Keratinocyte (primary cell): ENCODE results near the gene DRAM2. TPM values are rescaled to one million over a fixed set of nuclear protein-coding genes. Genes with fewer than 3 reads are reported as not detected.

Source experiments
- DNase-seq: peaks from one replicate; pipeline ENCODE4 v3.0.0-alpha.2; 2011; ENCODE audit warnings: low read depth, missing footprints, low spot score
- FAIRE-seq: peaks from 2 replicates; lab custom pipeline; 2011; peaks lifted over from hg19 to GRCh38; lab: Jason Lieb, UNC
- H2AFZ ChIP-seq: 2 replicates; pipeline ENCODE4 v1.6.0; 2012; ENCODE audit warnings: low read length, control low read depth, inconsistent platforms; ENCODE audit not compliant: control insufficient read depth
- H3K27ac ChIP-seq: 2 replicates; pipeline ENCODE4 v1.5.1; 2011; ENCODE audit warnings: low read length; ENCODE audit not compliant: control insufficient read depth, insufficient read depth
- H3K27me3 ChIP-seq: 3 replicates; pipeline ENCODE4 v1.6.0; 2011; ENCODE audit warnings: low read length; ENCODE audit not compliant: control insufficient read depth, insufficient read depth; ENCODE audit errors: extremely low read depth
- H3K36me3 ChIP-seq, 2 experiments: 2 replicates in 1 of 2; 3 replicates in 1 of 2; pipeline ENCODE4 v1.5.1; 2011; ENCODE audit warnings: low read length in 2 of 2, mild to moderate bottlenecking in 1 of 2; ENCODE audit not compliant: control insufficient read depth in 2 of 2, insufficient read depth in 2 of 2; ENCODE audit errors: extremely low read depth in 1 of 2
- H3K4me1 ChIP-seq: 3 replicates; pipeline ENCODE4 v1.5.1; 2011; ENCODE audit warnings: low read length; ENCODE audit not compliant: control insufficient read depth, insufficient read depth; ENCODE audit errors: extremely low read depth
- H3K4me2 ChIP-seq: 3 replicates; pipeline ENCODE4 v1.6.0; 2011; ENCODE audit warnings: low read depth, low read length; ENCODE audit not compliant: control insufficient read depth, insufficient read depth; ENCODE audit errors: extremely low read depth
- H3K4me3 ChIP-seq, 3 experiments: fragments of 200-600 bp in 1 of 3; sonication (generic) in 1 of 3; 2 replicates in 2 of 3; 3 replicates in 1 of 3; pipeline ENCODE4 v1.5.1; 2011 to 2016; ENCODE audit warnings: low read length in 3 of 3, mild to moderate bottlenecking in 3 of 3, control low read depth in 2 of 3, inconsistent platforms in 1 of 3, low read depth in 1 of 3, mixed read lengths in 1 of 3, mixed run types in 1 of 3, moderate library complexity in 1 of 3; ENCODE audit not compliant: control insufficient read depth in 2 of 3, insufficient read depth in 2 of 3; ENCODE audit errors: extremely low read depth in 1 of 3
- H3K79me2 ChIP-seq: 2 replicates; pipeline ENCODE4 v1.6.0; 2012; ENCODE audit warnings: low read length; ENCODE audit not compliant: control insufficient read depth, insufficient read depth
- H3K9ac ChIP-seq: 3 replicates; pipeline ENCODE4 v1.6.0; 2011; ENCODE audit warnings: low read length; ENCODE audit not compliant: control insufficient read depth, insufficient read depth; ENCODE audit errors: extremely low read depth
- H3K9me1 ChIP-seq: 3 replicates; pipeline ENCODE4 v1.6.0; 2011; ENCODE audit warnings: low read length; ENCODE audit not compliant: control insufficient read depth, insufficient read depth; ENCODE audit errors: extremely low read depth
- H3K9me3 ChIP-seq: 2 replicates; pipeline ENCODE4 v1.5.1; 2012; ENCODE audit warnings: low read depth, low read length; ENCODE audit not compliant: control insufficient read depth
- H4K20me1 ChIP-seq: 3 replicates; pipeline ENCODE4 v1.6.0; 2011; ENCODE audit warnings: low read length; ENCODE audit not compliant: control insufficient read depth, insufficient read depth; ENCODE audit errors: extremely low read depth
- EZH2 ChIP-seq: IDR thresholded peaks from one replicate; pipeline ENCODE4 v1.6.1; 2012; ENCODE audit warnings: inconsistent platforms, mild to moderate bottlenecking, low read length, moderate library complexity
- dilution Hi-C: fragments of 300-500 bp; cut with MboI; formaldehyde crosslinking; loops from one replicate; pipeline ENCODE4 v1.7.0; 2020; ENCODE audit warnings: low sequenced_read_pairs; ENCODE audit not compliant: extremely low pct_ligation_motif_present
- polyA plus RNA-seq, 5 experiments: library from polyadenylated mRNA; depleted of rRNA in 3 of 5; stranded (reverse) in 3 of 5; stranded (forward) in 1 of 5; unstranded in 1 of 5; fragments of >200 nt; gene quantifications; 1 replicate in 1 of 5; 2 replicates in 3 of 5; 3 replicates in 1 of 5; pipeline versions ENCODE4 v1.2.1 to v1.2.3, GENCODE V29; 2011 to 2012; ENCODE audit warnings: missing spikeins in 2 of 5, low read depth in 1 of 5, low replicate concordance in 1 of 5
- TF ChIP-seq, protein P1 (sequence below), 3 experiments: IDR thresholded peaks in 1 of 3; conservative IDR thresholded peaks in 1 of 3; optimal IDR thresholded peaks in 1 of 3; 2 replicates in 2 of 3; 3 replicates in 1 of 3; pipeline versions ENCODE3 to v1.5.1; 2011; ENCODE audit warnings: low read length in 3 of 3, mild to moderate bottlenecking in 3 of 3, moderate library complexity in 2 of 3, control low read depth in 1 of 3, inconsistent platforms in 1 of 3; ENCODE audit not compliant: insufficient read depth in 2 of 3; ENCODE audit errors: extremely low read depth in 1 of 3

Gene DRAM2
- polyA plus RNA-seq, 1 donor (not counting 4 experiments of a cell fraction or from before 2014, with no cell fraction given): 118 TPM

DNA sequence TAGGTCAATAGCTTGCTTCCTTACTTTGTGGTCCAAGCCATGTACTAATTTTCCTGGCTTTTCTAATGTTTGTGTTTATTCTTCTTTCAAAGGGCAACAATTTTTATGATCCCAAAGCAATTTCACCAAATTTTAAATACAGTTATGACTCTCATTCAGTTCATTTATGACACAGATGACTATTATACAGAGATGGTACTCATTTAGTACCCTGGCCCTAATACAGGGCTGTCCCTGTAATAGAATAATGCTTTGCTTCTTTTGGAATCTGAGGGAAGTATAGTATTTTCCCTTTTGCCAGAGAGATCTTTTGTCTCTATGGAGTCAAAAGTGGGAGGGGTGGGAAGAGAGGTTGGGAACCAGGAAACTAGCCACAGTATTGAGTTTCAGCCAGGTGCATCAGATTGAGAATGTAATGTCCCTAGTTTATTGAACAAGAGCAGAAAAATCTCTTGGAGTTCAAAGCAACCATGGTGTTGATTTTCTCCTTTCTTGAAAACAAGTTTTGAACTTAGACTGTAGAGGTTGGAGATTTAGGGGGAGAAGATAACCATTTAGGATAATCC, 40.2 kb upstream of the DRAM2 start:
- H2AFZ ChIP-seq: no peak overlapping the region
- no peaks in the 10 kb centered on the region for H3K9me3 ChIP-seq
- H3K79me2 ChIP-seq: no peaks in the 10 kb centered on the region
- dilution Hi-C loops: no loop called here
- H3K27me3 ChIP-seq: no peaks in the 10 kb centered on the region
- no peak overlapping the region for H3K4me2 ChIP-seq
- FAIRE-seq (no peak), DNase-seq (no peak)
- H3K4me1 ChIP-seq: peaks cover 6% of the 10 kb centered on the region
- no peaks in the 10 kb centered on the region for H4K20me1 ChIP-seq
- no peak overlapping the region for H3K9ac ChIP-seq
- peaks cover 0 to 18% of the 10 kb centered on the region in 2 experiments for H3K36me3 ChIP-seq
- H3K9me1 ChIP-seq: no peaks in the 10 kb centered on the region
- H3K27ac ChIP-seq: no peak overlapping the region
- H3K4me3 ChIP-seq: no peak overlapping the region
- TF ChIP-seq EZH2: no peak
- TF ChIP-seq, protein P1, sequence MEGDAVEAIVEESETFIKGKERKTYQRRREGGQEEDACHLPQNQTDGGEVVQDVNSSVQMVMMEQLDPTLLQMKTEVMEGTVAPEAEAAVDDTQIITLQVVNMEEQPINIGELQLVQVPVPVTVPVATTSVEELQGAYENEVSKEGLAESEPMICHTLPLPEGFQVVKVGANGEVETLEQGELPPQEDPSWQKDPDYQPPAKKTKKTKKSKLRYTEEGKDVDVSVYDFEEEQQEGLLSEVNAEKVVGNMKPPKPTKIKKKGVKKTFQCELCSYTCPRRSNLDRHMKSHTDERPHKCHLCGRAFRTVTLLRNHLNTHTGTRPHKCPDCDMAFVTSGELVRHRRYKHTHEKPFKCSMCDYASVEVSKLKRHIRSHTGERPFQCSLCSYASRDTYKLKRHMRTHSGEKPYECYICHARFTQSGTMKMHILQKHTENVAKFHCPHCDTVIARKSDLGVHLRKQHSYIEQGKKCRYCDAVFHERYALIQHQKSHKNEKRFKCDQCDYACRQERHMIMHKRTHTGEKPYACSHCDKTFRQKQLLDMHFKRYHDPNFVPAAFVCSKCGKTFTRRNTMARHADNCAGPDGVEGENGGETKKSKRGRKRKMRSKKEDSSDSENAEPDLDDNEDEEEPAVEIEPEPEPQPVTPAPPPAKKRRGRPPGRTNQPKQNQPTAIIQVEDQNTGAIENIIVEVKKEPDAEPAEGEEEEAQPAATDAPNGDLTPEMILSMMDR (optimal IDR thresholded peaks at IDR 0.05 in 1 of 3, IDR thresholded peaks at IDR 0.05 in 1 of 3, conservative IDR thresholded peaks at IDR 0.05 in 1 of 3; ENCODE audit: extremely low read depth in 1 of 3, insufficient read depth in 2 of 3, low read length in 3 of 3): no peak

DNA sequence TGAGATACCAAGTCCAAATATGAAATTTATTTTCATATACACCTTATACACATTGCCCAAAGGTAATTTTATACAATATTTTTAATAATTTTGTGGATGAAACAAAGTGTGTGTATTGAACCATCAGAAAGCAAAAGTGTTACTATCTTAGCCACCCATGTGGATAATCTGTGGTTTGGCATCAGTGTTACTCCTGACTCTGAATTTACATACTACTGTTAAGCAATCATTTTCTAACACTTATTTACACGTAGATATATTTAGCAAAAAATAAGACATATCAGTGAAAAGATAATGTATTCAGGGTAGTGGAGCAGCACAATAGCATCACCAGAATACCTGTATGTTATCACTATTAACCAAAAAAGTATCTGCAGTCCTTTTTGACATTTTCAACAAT, 36.8 kb upstream of the DRAM2 start:
- H3K4me3 ChIP-seq: no peak overlapping the region
- no peak overlapping the region for H3K9ac ChIP-seq
- H4K20me1 ChIP-seq: no peaks in the 10 kb centered on the region
- FAIRE-seq (no peak), DNase-seq (no peak)
- no peak for TF ChIP-seq EZH2
- TF ChIP-seq, protein P1 (optimal IDR thresholded peaks at IDR 0.05 in 1 of 3, IDR thresholded peaks at IDR 0.05 in 1 of 3, conservative IDR thresholded peaks at IDR 0.05 in 1 of 3; ENCODE audit: extremely low read depth in 1 of 3, insufficient read depth in 2 of 3, low read length in 3 of 3): no peak
- H3K79me2 ChIP-seq: no peaks in the 10 kb centered on the region
- no peak overlapping the region for H2AFZ ChIP-seq
- H3K9me1 ChIP-seq: no peaks in the 10 kb centered on the region
- H3K27ac ChIP-seq: no peak overlapping the region
- no peak overlapping the region for H3K4me2 ChIP-seq
- H3K36me3 ChIP-seq: peaks cover 2 to 5% of the 10 kb centered on the region in 2 experiments
- dilution Hi-C loops: no loop called here
- H3K9me3 ChIP-seq: no peaks in the 10 kb centered on the region
- no peaks in the 10 kb centered on the region for H3K27me3 ChIP-seq
- no peaks in the 10 kb centered on the region for H3K4me1 ChIP-seq
